Fibroblast of villous mesenchyme (primary cell): ENCODE measurements around the gene NDUFA5. TPM values are rescaled to one million over a fixed set of nuclear protein-coding genes. Genes with fewer than 3 reads are reported as not detected.
A peak's percentile ranks its signal among the peaks of the same experiment; 100 is the strongest.

Experiments used
- DNase-seq: peaks from one replicate; pipeline ENCODE4 v3.0.0-alpha.2; 2010; ENCODE audit warnings: low read depth
- H3K4me3 ChIP-seq: 2 replicates; pipeline ENCODE4 v1.5.1; 2011; ENCODE audit warnings: low read depth, mild to moderate bottlenecking, low read length
- total RNA-seq: library from RNA; depleted of rRNA; stranded (reverse); fragments of >200 nt; gene quantifications from 2 replicates; pipeline ENCODE4 v1.2.3, GENCODE V29; 2012
- TF ChIP-seq, protein P1 (sequence below): IDR thresholded peaks from 2 replicates; pipeline ENCODE4 v1.5.1; 2012; ENCODE audit warnings: low read depth, mild to moderate bottlenecking, low read length; ENCODE audit not compliant: insufficient read depth

NDUFA5 gene
- total RNA-seq, 1 donor: 43.2 TPM

DNA sequence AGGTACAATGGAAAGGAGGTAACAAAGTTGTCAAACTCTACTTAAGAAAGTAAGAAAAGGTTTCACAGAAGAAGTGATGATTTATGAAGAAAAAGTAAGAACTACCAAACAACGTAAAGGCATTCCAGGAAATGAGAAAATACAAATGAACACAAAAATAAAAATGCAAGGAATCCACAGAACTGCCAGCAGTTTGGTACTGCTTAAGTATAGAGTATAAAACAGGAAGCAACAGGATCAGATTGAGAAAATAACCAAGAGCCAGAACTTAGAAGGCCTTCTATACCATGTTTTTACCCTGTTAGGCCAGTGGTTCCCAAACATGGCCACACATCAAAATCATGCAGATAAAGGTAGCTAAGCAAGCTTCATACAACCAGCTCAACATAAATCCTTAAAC is 9.2 kb downstream of the NDUFA5 start:
- H3K4me3 ChIP-seq: no peak overlapping the region
- TF ChIP-seq, protein P1, sequence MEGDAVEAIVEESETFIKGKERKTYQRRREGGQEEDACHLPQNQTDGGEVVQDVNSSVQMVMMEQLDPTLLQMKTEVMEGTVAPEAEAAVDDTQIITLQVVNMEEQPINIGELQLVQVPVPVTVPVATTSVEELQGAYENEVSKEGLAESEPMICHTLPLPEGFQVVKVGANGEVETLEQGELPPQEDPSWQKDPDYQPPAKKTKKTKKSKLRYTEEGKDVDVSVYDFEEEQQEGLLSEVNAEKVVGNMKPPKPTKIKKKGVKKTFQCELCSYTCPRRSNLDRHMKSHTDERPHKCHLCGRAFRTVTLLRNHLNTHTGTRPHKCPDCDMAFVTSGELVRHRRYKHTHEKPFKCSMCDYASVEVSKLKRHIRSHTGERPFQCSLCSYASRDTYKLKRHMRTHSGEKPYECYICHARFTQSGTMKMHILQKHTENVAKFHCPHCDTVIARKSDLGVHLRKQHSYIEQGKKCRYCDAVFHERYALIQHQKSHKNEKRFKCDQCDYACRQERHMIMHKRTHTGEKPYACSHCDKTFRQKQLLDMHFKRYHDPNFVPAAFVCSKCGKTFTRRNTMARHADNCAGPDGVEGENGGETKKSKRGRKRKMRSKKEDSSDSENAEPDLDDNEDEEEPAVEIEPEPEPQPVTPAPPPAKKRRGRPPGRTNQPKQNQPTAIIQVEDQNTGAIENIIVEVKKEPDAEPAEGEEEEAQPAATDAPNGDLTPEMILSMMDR: no peak
- no peak for DNase-seq

DNA sequence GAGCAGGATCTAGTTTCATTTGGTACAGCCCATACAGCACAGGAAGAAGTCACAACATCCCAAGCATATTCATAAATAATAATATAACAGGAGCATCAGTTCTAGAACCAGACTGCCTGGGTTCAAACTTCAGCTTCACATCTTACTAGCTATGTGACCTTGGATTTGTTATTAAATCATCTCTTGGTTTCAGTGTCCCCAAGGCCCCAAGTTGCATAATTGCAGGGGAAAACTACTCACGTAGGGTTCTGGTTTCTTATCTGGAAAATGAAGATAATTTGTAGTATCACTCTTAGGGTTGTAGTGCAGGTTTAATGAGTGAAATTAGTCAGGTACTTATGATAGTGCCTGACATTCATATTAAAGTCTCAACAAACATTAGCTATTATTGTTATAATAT is 17.7 kb downstream of the NDUFA5 start:
- TF ChIP-seq, protein P1: no peak
- H3K4me3 ChIP-seq: no peak overlapping the region
- no peak for DNase-seq

DNA sequence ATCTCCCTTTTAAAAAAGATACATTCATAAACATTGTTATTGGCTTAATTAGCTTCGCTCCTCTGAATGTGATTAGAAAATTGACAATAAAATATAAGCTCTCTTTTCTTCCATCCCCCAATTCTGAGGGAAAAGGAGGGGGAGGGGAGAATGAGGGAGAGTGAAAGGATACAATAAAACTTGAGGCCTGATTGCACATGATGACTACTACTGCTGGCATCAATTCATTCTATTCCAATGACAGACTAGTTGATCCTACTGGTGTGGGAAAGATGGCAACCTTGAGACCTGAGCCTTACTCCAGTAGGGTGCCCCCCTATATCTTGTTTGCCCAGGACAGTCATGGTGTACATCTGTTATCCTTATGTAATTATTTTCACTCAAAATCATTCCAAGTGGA is 18.7 kb downstream of the NDUFA5 start:
- no peak for DNase-seq
- TF ChIP-seq, protein P1: no peak
- no peak overlapping the region for H3K4me3 ChIP-seq

DNA sequence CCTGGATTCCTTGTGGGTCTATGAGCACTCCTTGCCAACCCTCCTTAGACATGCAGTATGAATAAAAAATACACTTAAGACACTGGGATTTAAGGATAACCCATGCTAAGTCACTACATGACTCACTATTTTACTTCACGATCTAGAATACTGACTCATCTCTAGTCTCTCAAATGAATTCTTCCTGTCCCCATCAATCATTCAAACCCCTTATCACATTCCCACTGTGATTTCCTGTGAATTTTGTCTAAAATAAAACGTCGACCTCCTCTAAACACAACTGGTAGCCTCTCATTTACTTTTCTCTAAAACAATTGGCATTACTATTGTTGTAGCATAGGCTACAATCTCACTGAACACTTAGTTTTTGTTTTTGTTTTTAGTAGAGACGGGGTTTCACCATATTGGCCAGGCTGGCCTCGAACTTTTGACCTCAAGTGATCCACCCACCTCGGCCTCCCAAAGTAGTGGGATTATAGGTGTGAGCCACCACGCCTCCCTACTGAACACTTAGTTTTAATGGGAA is 19.4 kb downstream of the NDUFA5 start:
- H3K4me3 ChIP-seq: no peak overlapping the region
- DNase-seq: peak; percentile 66
- TF ChIP-seq, protein P1: no peak

DNA sequence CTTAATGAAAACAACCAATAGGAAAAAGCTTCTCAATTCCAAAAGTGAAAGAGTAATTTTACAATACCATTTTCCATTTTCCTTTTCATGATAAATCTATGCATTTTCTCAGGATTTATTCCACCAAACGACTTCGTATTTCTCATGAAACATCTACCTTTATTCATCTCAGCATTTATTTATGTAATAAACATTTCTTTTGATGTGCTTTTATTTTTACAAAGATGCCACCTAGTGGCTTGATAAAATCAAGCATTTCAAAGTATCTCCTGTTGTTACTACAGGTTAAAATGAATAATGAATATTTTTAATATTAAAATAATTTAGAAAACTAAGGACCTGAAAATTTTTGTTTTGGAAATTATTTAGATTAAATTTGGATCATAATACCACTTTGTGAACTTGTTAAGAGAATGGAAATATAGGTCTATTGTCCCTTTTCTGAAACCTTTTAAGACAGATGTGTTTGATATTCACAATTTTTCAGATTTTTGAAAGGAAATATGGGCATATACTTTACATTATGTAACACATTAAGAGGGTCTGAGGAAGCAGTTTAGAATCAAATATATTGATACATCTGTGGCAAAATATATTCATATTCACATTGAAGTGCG is 20.5 kb downstream of the NDUFA5 start:
- TF ChIP-seq, protein P1: peak; percentile 45
- H3K4me3 ChIP-seq: no peak overlapping the region
- peak; percentile 44 for DNase-seq

DNA sequence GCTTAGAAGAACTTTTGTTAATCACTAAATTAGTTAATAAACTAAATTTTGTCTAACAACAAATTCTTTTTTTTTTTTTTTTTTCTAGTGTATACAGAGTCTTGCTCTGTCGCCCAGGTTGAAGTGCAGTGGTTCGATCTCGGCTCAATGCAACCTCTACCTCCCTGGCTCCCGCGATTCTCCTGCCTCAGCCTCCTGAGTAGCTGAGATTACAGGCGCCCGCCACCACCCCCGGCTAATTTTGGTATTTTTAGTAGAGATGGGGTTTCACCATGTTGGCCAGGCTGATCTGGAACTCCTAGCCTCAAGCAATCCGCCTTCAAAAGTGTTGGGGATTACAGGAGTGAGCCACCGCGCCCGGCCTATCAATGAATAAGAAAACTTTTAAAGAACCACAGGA is 22.1 kb downstream of the NDUFA5 start:
- TF ChIP-seq, protein P1: no peak
- DNase-seq: no peak
- peak overlapping the region; percentile 52 for H3K4me3 ChIP-seq
